ENCODE data around the gene DHRS3. TPM values are rescaled to one million over a fixed set of nuclear protein-coding genes. Genes with fewer than 3 reads are reported as not detected.

The DHRS3 gene
- total RNA-seq, 1 donor from 2014 or later: 44.8 TPM

DNA sequence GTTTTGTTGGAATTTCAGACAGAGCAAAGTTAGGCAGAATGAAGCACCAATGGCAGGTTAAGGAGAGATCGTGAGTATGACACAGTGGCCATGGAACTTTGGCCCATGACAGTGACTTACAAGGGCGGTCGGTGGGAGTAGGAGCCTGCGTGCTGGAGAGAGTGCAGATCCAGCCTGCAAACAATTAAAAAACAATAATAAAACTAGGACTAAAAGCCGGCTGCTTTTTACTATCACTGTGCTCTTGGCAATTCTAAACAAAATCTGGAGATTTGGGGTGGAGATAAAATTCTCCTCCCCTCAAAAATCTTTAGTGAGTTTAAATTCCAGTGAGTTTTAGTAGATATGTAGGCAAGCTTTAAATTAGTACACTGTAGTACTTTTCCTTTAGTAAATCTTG lies 96.9 kb downstream of the DHRS3 start:
- intact Hi-C loops (cut with micrococcal nuclease): no loop called here

- intact Hi-C loops (cut with micrococcal nuclease): no loop called here
Measured at GRCh38 chr1:12519693-12520364, 98.2 kb downstream of the DHRS3 start.

- intact Hi-C loops (cut with micrococcal nuclease): loop anchor here (1.0 kb wide), 1 partner anchor 16 kb away; no protein-coding TSS in a partner anchor
Measured at GRCh38 chr1:12518931-12519692, 98.9 kb downstream of the DHRS3 start.

Other genes with a start within 250 kb of the DHRS3 start
- gene AADACL4, start 25.9 kb upstream of the DHRS3 start, total RNA-seq: not detected in 2 replicates
- gene AADACL3, start 97.9 kb upstream of the DHRS3 start, total RNA-seq: not detected in 2 replicates
- gene CFAP107, start 128.0 kb upstream of the DHRS3 start, total RNA-seq: not detected in 2 replicates
- not detected in 2 replicates for gene PRAMEF12, start 155.5 kb upstream of the DHRS3 start, total RNA-seq
- gene PRAMEF1, start 173.2 kb upstream of the DHRS3 start, total RNA-seq: not detected in 2 replicates
- gene PRAMEF11, start 213.2 kb upstream of the DHRS3 start, total RNA-seq: not detected in 2 replicates
- gene HNRNPCL1, start 230.5 kb upstream of the DHRS3 start, total RNA-seq: not detected in 2 replicates
- gene PRAMEF2, start 238.9 kb upstream of the DHRS3 start, total RNA-seq: not detected in 2 replicates

Measured in T-helper 2 cell treated with Interferon-gamma antibody and Interleukin-4, amounts not matched to agents 100 ng/mL and 5 ng/mL, for 36 hours (primary cell).